ENCODE measurements around the gene CTDNEP1.

Gene CTDNEP1

DNA sequence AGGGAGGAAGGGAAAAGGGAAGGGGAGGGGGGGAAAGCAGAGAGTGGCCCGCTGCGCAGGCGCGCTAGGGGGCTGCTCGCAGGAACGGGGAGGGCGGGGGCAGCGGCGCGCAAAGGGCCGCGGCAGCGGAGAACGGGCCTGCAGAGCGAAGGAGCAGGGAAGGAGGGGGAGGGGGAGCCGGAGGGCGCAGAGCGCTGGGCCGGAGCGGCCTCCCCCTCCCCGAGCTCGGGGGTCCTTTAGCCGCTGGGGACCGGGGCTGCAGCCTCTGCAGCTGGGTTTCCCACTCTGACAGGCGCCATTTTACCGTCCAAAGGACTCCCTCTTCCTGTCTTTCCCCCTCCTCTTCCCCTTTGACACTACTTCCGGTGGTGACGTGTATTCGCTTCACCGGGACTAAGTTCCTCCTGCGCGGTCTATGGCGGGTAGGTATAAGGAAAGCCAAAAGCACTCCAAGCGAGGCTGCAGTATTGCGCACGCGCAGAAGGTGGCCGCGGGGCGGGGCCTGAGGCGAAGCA lies at the start of gene CTDNEP1:
Gene CTDNEP1, minus strand, starts transcription at position 74 of the 515 bp plus-strand sequence. CDS start 438 bp downstream, outside the sequence.
- DNase-seq: peak; percentile 83

GRCh38 chr17:7296189-7296861 lies 44.8 kb upstream of the CTDNEP1 start:
- peak; percentile 45 for DNase-seq

DNA sequence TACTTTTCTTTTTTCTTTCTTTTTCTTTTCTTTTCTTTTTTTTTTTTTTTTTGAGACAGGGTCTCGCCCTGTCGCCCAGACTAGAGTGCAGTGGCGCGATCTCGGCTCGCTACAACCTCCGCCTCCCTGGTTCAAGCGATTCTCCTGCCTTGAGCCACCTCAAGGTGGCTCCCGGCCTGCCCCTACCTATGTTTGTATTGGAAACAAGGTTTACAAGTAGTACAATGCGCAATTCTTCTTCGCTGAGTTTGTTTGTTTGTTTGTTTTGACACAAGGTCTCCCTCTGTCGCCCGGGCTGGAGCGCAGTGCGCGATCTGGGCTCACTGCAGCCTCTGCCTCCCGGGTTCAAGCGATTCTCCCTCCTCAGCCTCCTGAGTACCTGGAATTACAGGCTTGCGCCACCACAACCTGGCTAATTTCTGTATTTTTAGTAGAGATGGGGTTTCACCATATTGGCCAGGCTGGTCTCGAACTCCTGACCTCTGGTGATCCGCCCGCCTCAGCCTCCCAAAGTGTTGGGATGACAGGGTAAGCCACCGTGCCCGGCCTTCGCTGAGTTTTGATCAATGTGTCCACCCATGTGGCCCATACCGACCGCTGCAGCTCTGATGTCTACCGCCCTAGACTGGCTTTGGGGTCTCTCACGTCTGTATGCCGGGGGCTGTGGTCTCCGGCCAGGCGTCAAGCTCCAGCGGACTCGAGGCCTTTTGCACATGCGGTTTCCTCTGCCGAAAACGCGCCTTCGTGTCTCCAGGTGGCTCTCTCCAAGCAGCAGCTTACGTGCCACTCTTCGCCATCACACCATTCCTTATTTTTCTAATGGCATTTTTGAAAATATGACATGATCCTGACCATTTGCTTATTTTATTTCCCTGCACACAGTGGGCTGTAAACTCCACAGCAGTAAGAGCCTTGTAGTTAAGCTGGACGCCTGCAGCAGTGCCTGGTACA lies 44.0 kb upstream of the CTDNEP1 start:
- no peak for DNase-seq

DNA sequence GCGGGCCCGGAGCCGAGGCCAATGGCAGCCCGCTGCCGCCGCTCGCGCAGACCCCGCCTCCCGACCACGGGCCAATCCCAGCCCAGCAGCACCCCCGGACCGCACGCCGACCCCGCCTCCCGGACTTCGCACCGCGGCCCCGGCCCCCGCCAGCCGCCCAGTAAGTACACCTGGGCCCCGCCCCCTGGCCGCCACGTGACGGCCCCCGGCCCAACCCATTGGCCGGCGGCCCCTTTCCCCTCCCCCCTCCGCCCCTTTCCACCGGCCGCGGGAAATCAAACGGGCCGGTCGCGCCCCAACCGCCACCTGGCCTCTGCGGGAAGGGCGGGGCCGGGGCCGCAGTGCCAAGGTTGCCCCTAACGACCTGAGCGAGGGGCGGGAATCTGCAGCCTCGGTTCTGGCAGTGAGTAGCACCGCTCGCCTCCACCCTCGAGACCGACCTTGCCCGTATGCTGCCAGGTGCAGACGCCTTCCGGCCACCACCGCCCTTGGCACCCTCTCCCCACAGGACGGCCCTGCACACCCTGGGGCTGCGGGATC lies 43.1 kb upstream of the CTDNEP1 start, which contains the start of gene YBX2:
Gene YBX2, minus strand, starts transcription at position 26 of the 540 bp plus-strand sequence. CDS start 139 bp downstream, outside the sequence.
- peak; percentile 5 for DNase-seq

DNA sequence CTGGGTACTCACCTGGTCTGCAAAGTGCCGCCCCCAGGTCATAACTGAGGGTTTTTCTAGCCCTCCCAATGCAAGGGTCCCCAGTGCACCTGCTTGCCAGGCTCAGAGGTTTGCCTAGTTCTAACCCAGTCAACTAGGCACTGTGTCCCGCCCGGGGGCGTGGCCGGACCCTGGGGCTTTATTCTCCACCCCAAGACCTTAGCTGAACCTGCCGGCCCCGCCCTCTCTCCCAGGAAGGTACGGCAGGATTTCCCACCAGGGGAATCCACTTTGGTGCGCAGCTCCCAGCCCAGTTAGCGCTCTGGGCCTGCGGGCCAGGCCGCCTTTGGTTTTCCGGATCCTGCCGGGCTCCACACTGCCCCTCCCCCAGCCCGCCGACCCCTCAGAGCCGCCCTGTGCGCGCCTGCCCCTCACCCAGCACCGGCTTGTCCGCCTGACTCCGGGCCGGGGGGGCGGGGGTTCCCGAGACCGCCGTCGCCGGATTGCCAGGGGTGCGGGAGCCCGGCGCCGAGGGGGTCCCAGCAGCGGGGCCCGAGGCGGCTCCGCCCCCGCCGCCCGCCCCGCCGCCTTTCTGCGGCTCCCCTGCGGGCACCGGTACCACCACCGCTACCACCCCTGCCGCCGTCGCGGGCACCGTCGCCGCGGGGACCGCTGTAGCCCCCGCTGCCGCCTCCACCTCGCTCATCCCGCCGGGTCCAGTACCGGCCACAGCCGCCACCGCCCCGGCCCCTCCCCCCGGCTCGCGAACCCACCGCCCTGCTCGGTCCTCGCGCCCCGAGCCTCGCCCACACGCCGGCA lies 42.5 kb upstream of the CTDNEP1 start:
- no peak for DNase-seq

DNA sequence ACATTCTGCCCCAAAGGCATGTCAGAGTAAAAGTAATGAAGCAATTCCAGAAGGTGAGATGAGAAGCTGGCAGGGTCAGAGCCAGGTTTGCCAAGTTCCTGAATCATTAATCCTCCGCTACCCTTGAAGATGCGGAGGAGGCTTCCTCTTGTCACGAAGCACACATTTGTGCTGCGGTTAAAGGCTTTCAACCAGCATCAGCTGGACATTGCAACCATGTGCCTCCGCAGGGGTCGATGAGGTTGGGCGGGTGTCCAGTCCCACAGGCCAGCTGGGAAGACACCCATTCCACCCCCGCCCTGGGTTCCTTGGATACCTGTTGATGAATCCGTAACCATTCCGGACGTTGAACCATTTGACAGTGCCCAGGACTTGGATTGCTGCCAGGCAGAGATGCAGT lies 41.6 kb upstream of the CTDNEP1 start:
- no peak for DNase-seq

GRCh38 chr17:7292729-7293128 lies 41.2 kb upstream of the CTDNEP1 start:
- DNase-seq: no peak

- no peak for DNase-seq
These were observed 40.7 kb upstream of the CTDNEP1 start for GRCh38 chr17:7292194-7292593.

- no peak for DNase-seq
These were observed 39.2 kb upstream of the CTDNEP1 start for GRCh38 chr17:7290685-7291084.

- DNase-seq: no peak
These were observed 38.6 kb upstream of the CTDNEP1 start for GRCh38 chr17:7290166-7290565.

GRCh38 chr17:7289256-7290032 lies 37.9 kb upstream of the CTDNEP1 start:
- no peak for DNase-seq

DNA sequence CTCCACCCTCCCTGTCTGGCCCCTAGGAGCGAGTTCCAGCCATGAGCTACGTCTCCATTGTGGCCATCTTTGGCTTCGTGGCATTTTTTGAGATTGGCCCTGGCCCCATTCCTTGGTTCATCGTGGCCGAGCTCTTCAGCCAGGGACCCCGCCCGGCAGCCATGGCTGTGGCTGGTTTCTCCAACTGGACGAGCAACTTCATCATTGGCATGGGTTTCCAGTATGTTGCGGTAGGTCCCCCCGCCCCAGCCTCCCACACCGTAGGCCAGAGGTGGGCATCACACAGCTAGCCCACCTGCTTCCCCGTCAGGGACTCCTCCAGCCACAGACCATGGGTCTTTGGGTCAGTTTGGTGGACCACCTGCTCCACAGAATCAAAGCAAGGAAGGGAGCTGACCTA lies 34.1 kb upstream of the CTDNEP1 start:
- no peak for DNase-seq

DNA sequence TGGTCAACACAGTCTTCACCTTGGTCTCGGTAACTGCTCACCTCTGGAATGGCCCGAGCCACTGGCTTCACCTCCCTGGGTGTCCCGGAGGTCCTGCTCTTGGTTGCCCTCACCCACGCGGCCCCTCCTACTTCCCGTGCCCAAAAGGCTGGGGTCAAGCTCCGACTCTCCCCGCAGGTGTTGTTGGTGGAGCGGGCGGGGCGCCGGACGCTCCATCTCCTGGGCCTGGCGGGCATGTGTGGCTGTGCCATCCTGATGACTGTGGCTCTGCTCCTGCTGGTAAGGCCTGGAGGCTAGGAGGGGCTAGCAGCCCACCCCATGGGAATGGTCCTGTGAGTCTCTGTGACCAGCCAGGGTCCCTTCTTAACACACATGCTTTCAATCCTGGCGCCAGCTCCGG lies 33.4 kb upstream of the CTDNEP1 start:
- DNase-seq: no peak

DNA sequence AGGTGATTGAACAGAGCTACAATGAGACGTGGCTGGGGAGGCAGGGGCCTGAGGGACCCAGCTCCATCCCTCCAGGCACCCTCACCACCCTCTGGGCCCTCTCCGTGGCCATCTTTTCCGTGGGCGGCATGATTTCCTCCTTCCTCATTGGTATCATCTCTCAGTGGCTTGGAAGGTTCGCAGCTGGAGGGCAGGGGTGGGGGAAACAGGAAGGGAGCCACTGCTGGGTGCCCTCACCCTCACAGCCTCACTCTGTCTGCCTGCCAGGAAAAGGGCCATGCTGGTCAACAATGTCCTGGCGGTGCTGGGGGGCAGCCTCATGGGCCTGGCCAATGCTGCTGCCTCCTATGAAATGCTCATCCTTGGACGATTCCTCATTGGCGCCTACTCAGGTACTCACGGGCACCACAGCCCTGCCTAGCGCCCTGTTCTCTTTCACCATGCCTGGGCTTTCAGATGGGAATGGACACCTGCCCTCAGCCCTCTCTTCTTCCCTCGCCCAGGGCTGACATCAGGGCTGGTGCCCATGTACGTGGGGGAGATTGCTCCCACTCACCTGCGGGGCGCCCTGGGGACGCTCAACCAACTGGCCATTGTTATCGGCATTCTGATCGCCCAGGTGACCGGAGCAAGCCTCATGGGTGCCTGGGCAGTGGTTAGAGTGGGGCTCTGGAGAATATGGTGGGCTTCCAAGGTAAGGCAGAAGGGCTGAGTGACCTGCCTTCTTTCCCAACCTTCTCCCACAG lies 32.1 kb upstream of the CTDNEP1 start:
- DNase-seq: no peak

DNA sequence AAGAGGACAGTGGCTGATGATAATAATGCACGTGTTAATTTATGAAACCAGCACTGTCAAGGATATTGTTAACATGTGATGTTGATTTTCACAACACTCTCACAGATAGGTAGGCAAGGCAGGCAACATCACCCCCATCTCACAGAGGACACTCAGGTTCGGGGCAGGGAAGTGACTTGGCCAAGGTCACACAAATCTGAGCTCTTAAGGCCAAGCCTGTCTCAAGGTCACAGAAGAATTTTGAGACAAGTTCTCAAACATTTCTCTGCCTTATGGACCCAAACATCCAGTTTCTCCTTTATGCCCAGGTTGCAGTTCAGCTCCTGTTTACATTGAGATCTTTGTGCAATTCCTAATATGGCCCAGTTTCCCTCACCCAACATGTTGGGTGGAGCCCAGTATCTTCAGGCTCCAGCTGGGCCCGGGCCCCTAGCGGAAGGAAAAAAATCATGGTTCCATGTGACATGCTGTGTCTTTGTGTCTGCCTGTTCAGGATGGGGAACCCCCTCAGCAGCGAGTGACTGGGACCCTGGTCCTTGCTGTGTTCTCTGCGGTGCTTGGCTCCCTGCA lies 31.3 kb upstream of the CTDNEP1 start:
- DNase-seq: no peak

- DNase-seq: no peak
These were observed 30.6 kb upstream of the CTDNEP1 start for GRCh38 chr17:7281953-7282751.

DNA sequence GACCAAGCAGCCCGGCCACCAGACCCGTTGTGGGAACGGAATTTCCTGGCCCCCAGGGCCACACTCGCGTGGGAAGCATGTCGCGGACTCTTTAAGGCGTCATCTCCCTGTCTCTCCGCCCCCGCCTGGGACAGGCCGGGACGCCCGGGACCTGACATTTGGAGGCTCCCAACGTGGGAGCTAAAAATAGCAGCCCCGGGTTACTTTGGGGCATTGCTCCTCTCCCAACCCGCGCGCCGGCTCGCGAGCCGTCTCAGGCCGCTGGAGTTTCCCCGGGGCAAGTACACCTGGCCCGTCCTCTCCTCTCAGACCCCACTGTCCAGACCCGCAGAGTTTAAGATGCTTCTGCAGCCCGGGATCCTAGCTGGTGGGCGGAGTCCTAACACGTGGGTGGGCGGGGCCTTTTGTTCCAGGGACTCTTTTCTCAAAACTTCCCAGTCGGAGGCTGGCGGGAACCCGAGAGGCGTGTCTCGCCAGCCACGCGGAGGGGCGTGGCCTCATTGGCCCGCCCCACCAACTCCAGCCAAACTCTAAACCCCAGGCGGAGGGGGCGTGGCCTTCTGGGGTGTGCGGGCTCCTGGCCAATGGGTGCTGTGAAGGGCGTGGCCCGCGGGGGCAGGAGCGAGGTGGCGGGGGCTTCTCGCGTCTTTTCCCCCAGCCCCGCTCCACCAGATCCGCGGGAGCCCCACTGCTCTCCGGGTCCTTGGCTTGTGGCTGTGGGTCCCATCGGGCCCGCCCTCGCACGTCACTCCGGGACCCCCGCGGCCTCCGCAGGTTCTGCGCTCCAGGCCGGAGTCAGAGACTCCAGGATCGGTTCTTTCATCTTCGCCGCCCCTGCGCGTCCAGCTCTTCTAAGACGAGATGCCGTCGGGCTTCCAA lies 29.8 kb upstream of the CTDNEP1 start, which contains the start of gene SLC2A4:
Gene SLC2A4, plus strand, starts transcription at position 645 of the 879 bp plus-strand sequence. Its CDS starts 217 bp downstream, at position 862.
- peak; percentile 17 for DNase-seq

DNA sequence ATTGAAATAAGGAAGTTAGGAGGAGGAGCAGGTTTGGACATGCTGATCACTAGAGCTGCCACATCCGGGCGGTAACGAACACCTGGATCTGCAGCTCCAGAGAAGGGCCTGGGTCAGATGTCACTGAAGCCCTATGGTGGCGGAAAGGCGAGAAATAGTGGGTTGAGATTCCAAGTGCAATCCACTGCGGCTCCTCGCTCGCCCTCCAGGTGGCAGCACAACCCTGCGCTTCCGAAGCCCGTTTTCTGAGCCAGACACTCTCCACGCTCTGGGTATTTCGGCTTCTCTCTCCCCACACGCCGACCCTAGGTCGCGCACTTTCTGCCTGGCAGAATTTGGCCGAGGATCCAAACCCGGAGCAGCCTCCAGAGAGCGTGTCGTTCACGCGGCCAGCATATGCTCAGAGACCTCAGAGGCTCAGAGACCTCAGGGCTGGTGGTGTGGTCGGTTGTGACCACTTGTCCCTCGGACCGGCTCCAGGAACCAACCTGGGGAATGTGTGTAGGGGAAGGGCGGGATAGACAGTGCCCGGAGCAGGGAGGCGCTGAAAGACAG lies 29.1 kb upstream of the CTDNEP1 start:
- peak; percentile 21 for DNase-seq
